ELR (cell line): ENCODE data around the gene CDH2.

Experiments
- DNase-seq: peaks from one replicate; pipeline ENCODE4 v3.0.0-alpha.2; 2015; ENCODE audit warnings: low read depth

CDH2 gene

GRCh38 chr18:28086670-28087552 is 90.0 kb downstream of the CDH2 start:
- peak; percentile 17 for DNase-seq

- DNase-seq = no peak
Observed at GRCh38 chr18:28081516-28081915, 95.4 kb downstream of the CDH2 start.

- DNase-seq = peak; percentile 20
Observed at GRCh38 chr18:28080876-28081300, 96.0 kb downstream of the CDH2 start.

GRCh38 chr18:28079883-28080282 is 97.0 kb downstream of the CDH2 start:
- no peak for DNase-seq

GRCh38 chr18:28078849-28079248 is 98.1 kb downstream of the CDH2 start:
- DNase-seq = no peak

GRCh38 chr18:28078298-28078697 is 98.6 kb downstream of the CDH2 start:
- DNase-seq = no peak

- DNase-seq = peak; percentile 33
Observed at GRCh38 chr18:28075501-28075900, 101.4 kb downstream of the CDH2 start.

- DNase-seq = no peak
Observed at GRCh38 chr18:28074076-28074475, 102.9 kb downstream of the CDH2 start.

GRCh38 chr18:28073658-28074057 is 103.3 kb downstream of the CDH2 start:
- no peak for DNase-seq

GRCh38 chr18:28071199-28071598 is 105.7 kb downstream of the CDH2 start:
- DNase-seq = no peak

- DNase-seq = no peak
Observed at GRCh38 chr18:28068207-28068606, 108.7 kb downstream of the CDH2 start.

GRCh38 chr18:28067346-28067745 is 109.6 kb downstream of the CDH2 start:
- DNase-seq = no peak

- no peak for DNase-seq
Observed at GRCh38 chr18:28065793-28066186, 111.1 kb downstream of the CDH2 start.

GRCh38 chr18:28065031-28065792 is 111.7 kb downstream of the CDH2 start:
- DNase-seq = peak; percentile 86

- DNase-seq = no peak
Observed at GRCh38 chr18:28063926-28064325, 113.0 kb downstream of the CDH2 start.

GRCh38 chr18:28063271-28063761 is 113.6 kb downstream of the CDH2 start:
- peak; percentile 57 for DNase-seq

- no peak for DNase-seq
Observed at GRCh38 chr18:28062443-28062842, 114.5 kb downstream of the CDH2 start.

GRCh38 chr18:28059861-28060260 is 117.1 kb downstream of the CDH2 start:
- no peak for DNase-seq

GRCh38 chr18:28050545-28050944 is 126.4 kb downstream of the CDH2 start:
- DNase-seq = no peak

GRCh38 chr18:28048612-28049011 is 128.3 kb downstream of the CDH2 start:
- DNase-seq = no peak

- DNase-seq = peak; percentile 62
Observed at GRCh38 chr18:28045880-28046279, 131.1 kb downstream of the CDH2 start.

GRCh38 chr18:28045176-28045810 is 131.6 kb downstream of the CDH2 start:
- DNase-seq = peak; percentile 59
